HepG2 (cell line): ENCODE measurements around the gene SLC6A17. TPM values are rescaled to one million over a fixed set of nuclear protein-coding genes. Genes with fewer than 3 reads are reported as not detected.

Experiments used
- ATAC-seq: fragments of 200-7000 bp; cut with Tn5 transposase; 3 replicates; pipeline ENCODE4 v1.9.1; 2020; ENCODE audit warnings: mild to moderate bottlenecking, moderate library complexity
- BruUV-seq: library from RNA; stranded (reverse); fragments of 400-500 nt; replicated peaks from 2 replicates; lab custom pipeline; 2021; lab: Mats Ljungman, UMichigan
- CTCF ChIA-PET: fragments of 300-600 bp; formaldehyde crosslinking; extraction: SDS; loops from one replicate; lab custom pipeline; 2021; ENCODE audit warnings: low total read pairs, inconsistent platforms, low intra/inter-chr PET ratio; lab: Yijun Ruan, JAX
- POLR2A ChIA-PET: fragments of 350-600 bp; sonication (Branson Sonifier 250); formaldehyde crosslinking; loops from one replicate; lab custom pipeline; 2020; ENCODE audit warnings: antibody characterized with exemption, inconsistent platforms; lab: Yijun Ruan, JAX
- DNase-seq: peaks from one replicate; pipeline ENCODE4 v3.0.0-alpha.2; 2015; ENCODE audit warnings: low spot score
- FAIRE-seq: peaks from 3 replicates; lab custom pipeline; 2011; peaks lifted over from hg19 to GRCh38; lab: Jason Lieb, UNC
- H2AFZ ChIP-seq: one replicate; pipeline ENCODE4 v1.6.1; 2011; ENCODE audit warnings: low read length, inconsistent platforms
- H3K27ac ChIP-seq: fragments of 300-600 bp; 3 replicates; pipeline ENCODE4 v1.8.0; 2011; ENCODE audit warnings: mixed run types, mild to moderate bottlenecking, mixed read lengths, low read length, inconsistent platforms; ENCODE audit not compliant: insufficient read depth; ENCODE audit errors: extremely low read length
- H3K27me3 ChIP-seq, 2 experiments: fragments of 200-600 bp in 1 of 2; 2 replicates in 1 of 2; 3 replicates in 1 of 2; pipeline versions ENCODE4 v1.6.0 to v1.8.0; 2011; ENCODE audit warnings: low read length in 2 of 2, mild to moderate bottlenecking in 2 of 2, moderate library complexity in 2 of 2, inconsistent platforms in 1 of 2; ENCODE audit not compliant: insufficient read depth in 2 of 2, control insufficient read depth in 1 of 2
- H3K36me3 ChIP-seq, 2 experiments: fragments of 200-600 bp in 1 of 2; replicated peaks in 1 of 2; 2 replicates in 1 of 2; 3 replicates in 1 of 2; pipeline versions ENCODE4 v1.5.1 to v1.8.0; 2011; ENCODE audit warnings: low read length in 2 of 2, inconsistent platforms in 1 of 2; ENCODE audit not compliant: insufficient read depth in 2 of 2, control insufficient read depth in 1 of 2
- H3K4me1 ChIP-seq: 2 replicates; pipeline ENCODE4 v1.5.1; 2012; ENCODE audit warnings: low read length, inconsistent platforms; ENCODE audit not compliant: insufficient read depth
- H3K4me2 ChIP-seq: 2 replicates; pipeline ENCODE4 v1.6.0; 2011; ENCODE audit warnings: low read depth, low read length, inconsistent platforms
- H3K4me3 ChIP-seq, 3 experiments: fragments of 200-600 bp in 1 of 3; sonication (generic), shearing (Covaris generic) in 1 of 3; replicated peaks in 1 of 3; 2 replicates each; pipeline ENCODE4 v1.5.1; 2011 to 2016; ENCODE audit warnings: low read length in 3 of 3, inconsistent platforms in 2 of 3, low read depth in 2 of 3, mild to moderate bottlenecking in 2 of 3, control low read depth in 1 of 3, mixed read lengths in 1 of 3; ENCODE audit not compliant: insufficient read depth in 1 of 3
- H3K79me2 ChIP-seq: one replicate; pipeline ENCODE4 v1.6.1; 2011; ENCODE audit warnings: low read length, inconsistent platforms; ENCODE audit not compliant: insufficient read depth
- H3K9ac ChIP-seq: 2 replicates; pipeline ENCODE4 v1.6.0; 2011; ENCODE audit warnings: mild to moderate bottlenecking, low read depth, low read length, inconsistent platforms; ENCODE audit not compliant: insufficient read depth
- H3K9me3 ChIP-seq: 2 replicates; pipeline ENCODE4 v1.5.1; 2012; ENCODE audit warnings: mild to moderate bottlenecking, low read length
- H4K20me1 ChIP-seq: 2 replicates; pipeline ENCODE4 v1.6.0; 2011; ENCODE audit warnings: inconsistent platforms, mild to moderate bottlenecking, low read length, moderate library complexity; ENCODE audit not compliant: insufficient read depth
- CREB1 ChIP-seq, 2 experiments: fragments of 450-650 bp in 1 of 2; IDR thresholded peaks; 2 replicates each; pipeline ENCODE4 v1.6.1; 2016 to 2017; ENCODE audit warnings: control low read depth in 1 of 2, mild to moderate bottlenecking in 1 of 2, missing compliant biosample characterization in 1 of 2, missing genetic modification characterization in 1 of 2
- GFI1 ChIP-seq: sonication (generic); formaldehyde crosslinking; IDR thresholded peaks from 2 replicates; pipeline ENCODE4 v1.5.0; 2020; ENCODE audit warnings: missing genetic modification reagents, mild to moderate bottlenecking, borderline replicate concordance
- KAT7 ChIP-seq: IDR thresholded peaks from 2 replicates; pipeline ENCODE4 v1.6.1; 2018; ENCODE audit warnings: borderline replicate concordance, missing compliant biosample characterization
- NFKB2 ChIP-seq: sonication (generic); formaldehyde crosslinking; IDR thresholded peaks from 2 replicates; pipeline ENCODE4 v1.4.0; 2020; ENCODE audit warnings: missing genetic modification reagents, borderline replicate concordance
- RCOR2 ChIP-seq: IDR thresholded peaks from 2 replicates; pipeline ENCODE4 v1.6.1; 2016; ENCODE audit warnings: missing biosample characterization, missing genetic modification reagents
- ZC3H4 ChIP-seq: sonication (generic); formaldehyde crosslinking; IDR thresholded peaks from 2 replicates; pipeline ENCODE4 v1.4.0; 2020; ENCODE audit warnings: missing genetic modification reagents, borderline replicate concordance
- ZFYVE20 ChIP-seq: sonication (generic); formaldehyde crosslinking; IDR thresholded peaks from 2 replicates; pipeline ENCODE4 v1.8.0; 2023; ENCODE audit warnings: low read depth, mild to moderate bottlenecking, moderate library complexity, missing genetic modification reagents, borderline replicate concordance
- ZNF530 ChIP-seq: sonication (generic); formaldehyde crosslinking; IDR thresholded peaks from 2 replicates; pipeline ENCODE4 v1.5.0; 2020; ENCODE audit warnings: low read depth, mild to moderate bottlenecking, missing genetic modification reagents
- ZNF678 ChIP-seq: sonication (generic); formaldehyde crosslinking; IDR thresholded peaks from 2 replicates; pipeline ENCODE4 v1.4.0; 2020; ENCODE audit warnings: mild to moderate bottlenecking, missing genetic modification reagents
- ZNF724P ChIP-seq: sonication (generic); formaldehyde crosslinking; IDR thresholded peaks from 2 replicates; pipeline ENCODE4 v1.8.0; 2022; ENCODE audit warnings: missing genetic modification reagents, borderline replicate concordance
- ZZZ3 ChIP-seq: sonication (generic); formaldehyde crosslinking; IDR thresholded peaks from 2 replicates; pipeline ENCODE4 v1.4.0; 2020; ENCODE audit warnings: missing genetic modification reagents, mild to moderate bottlenecking, borderline replicate concordance
- in situ Hi-C: cut with HindIII; loops from 2 replicates; pipeline ENCODE4 v1.10.0; 2017; ENCODE audit warnings: low pct_unique_long_range_greater_than_20kb; ENCODE audit not compliant: extremely low pct_ligation_motif_present
- intact Hi-C: fragments of 100-400 bp; cut with micrococcal nuclease; formaldehyde crosslinking; loops from one replicate; pipeline ENCODE4 v1.10.0; 2022; ENCODE audit not compliant: unreplicated experiment
- polyA plus RNA-seq, 8 experiments: library from polyadenylated mRNA; depleted of rRNA in 3 of 8; stranded (reverse) in 7 of 8; unstranded in 1 of 8; fragments of >200 nt; fragmentation: Illumina TruSeq in 4 of 8; extraction: Trizol in 4 of 8; gene quantifications; 2 replicates each; pipeline versions ENCODE4 v1.2.1 to v1.2.3, GENCODE V29; 2011 to 2016; ENCODE audit warnings: low read depth in 4 of 8, missing spikeins in 1 of 8, mixed read lengths in 1 of 8; ENCODE audit not compliant: insufficient read depth in 1 of 8
- total RNA-seq, 5 experiments: library from RNA; depleted of rRNA; stranded (reverse); fragments of >200 nt; fragmentation: Illumina TruSeq; extraction: Trizol; gene quantifications; 2 replicates each; pipeline ENCODE4 v1.2.3, GENCODE V29; 2016; ENCODE audit warnings: low read depth in 1 of 5
- TF ChIP-seq, protein P1 (sequence below): sonication (generic); formaldehyde crosslinking; IDR thresholded peaks from 2 replicates; pipeline ENCODE4 v1.5.0; 2020; ENCODE audit warnings: missing genetic modification reagents

The SLC6A17 gene
- total and polyA plus RNA-seq, 2 of the 13 experiments (the other 11 are each of a cell fraction or from before 2014, with no cell fraction given) = not detected

DNA sequence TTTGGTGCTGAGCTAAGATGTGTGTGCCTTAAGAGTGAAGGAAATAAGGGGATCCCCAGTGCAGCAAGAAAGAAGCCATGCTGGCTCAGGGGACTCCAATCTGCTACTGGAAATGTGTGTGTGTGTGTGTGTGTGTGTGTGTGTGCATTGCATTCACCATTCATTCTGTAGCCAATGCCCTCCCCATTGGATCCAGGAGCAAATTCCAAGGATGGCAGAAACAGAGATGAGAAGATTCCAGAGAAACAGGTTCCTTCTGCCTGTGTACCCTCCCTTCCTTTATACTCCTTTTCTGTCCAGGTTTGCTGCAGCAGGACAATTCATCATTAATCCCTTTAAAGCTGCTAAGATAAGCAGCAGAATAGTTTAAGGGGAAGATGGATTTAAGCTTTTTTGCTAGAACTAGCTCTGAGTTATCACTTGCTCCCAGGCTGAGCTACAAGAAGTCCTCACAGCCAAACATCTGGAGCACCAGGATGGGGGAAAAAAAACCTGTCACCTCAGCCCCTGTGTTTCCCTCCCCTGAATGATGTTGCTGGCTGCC is 3.2 kb downstream of the SLC6A17 start:
- DNase-seq (no peak), ATAC-seq (no peak), FAIRE-seq (no peak)
- no peak for TF ChIP-seq CREB1 (IDR thresholded peaks at IDR 0.05)
- no peak for TF ChIP-seq CREB1 (CRISPR knock-in tag; IDR thresholded peaks at IDR 0.05)
- no peak for TF ChIP-seq GFI1
- no peak for TF ChIP-seq ZZZ3 (CRISPR knock-in tag)
- TF ChIP-seq ZC3H4 (CRISPR knock-in tag) = no peak
- no peak for TF ChIP-seq ZNF724P (CRISPR knock-in tag)
- TF ChIP-seq, protein P1, sequence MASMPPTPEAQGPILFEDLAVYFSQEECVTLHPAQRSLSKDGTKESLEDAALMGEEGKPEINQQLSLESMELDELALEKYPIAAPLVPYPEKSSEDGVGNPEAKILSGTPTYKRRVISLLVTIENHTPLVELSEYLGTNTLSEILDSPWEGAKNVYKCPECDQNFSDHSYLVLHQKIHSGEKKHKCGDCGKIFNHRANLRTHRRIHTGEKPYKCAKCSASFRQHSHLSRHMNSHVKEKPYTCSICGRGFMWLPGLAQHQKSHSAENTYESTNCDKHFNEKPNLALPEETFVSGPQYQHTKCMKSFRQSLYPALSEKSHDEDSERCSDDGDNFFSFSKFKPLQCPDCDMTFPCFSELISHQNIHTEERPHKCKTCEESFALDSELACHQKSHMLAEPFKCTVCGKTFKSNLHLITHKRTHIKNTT (CRISPR knock-in tag) = no peak
- TF ChIP-seq KAT7 (CRISPR knock-in tag) = no peak
- no peak for TF ChIP-seq NFKB2 (CRISPR knock-in tag)
- no peak for TF ChIP-seq RCOR2 (CRISPR knock-in tag)
- no peak for TF ChIP-seq ZFYVE20
- TF ChIP-seq ZNF530 (CRISPR knock-in tag) = no peak
- no peak for TF ChIP-seq ZNF678 (CRISPR knock-in tag)
- Histone ChIP-seq H4K20me1 (no peaks in the 10 kb centered on the region), H3K9me3 (no peaks in the 10 kb centered on the region), H3K79me2 (no peaks in the 10 kb centered on the region), H3K27ac (no peak overlapping the region), H2AFZ (no peak overlapping the region), H3K9ac (no peak overlapping the region), H3K4me1 (no peaks in the 10 kb centered on the region), H3K4me2 (no peak overlapping the region), H3K36me3 (no peaks in the 10 kb centered on the region), H3K27me3 (peaks cover 1 to 5% of the 10 kb centered on the region in 2 experiments; a peak in 2 of 5 replicates), H3K4me3 (no peak overlapping the region)
- POLR2A ChIA-PET = no interaction called here
- CTCF ChIA-PET = no interaction called here
- intact Hi-C loops (no loop called here), in situ Hi-C loops (no loop called here)
- BruUV-seq = no TSS peak
